Endothelial cell of umbilical vein (primary cell): ENCODE results near the gene MESD.

Source experiments
- EZH2 ChIP-seq: IDR thresholded peaks from 2 replicates; pipeline ENCODE4 v1.6.1; 2012; ENCODE audit warnings: borderline replicate concordance, low read depth, mild to moderate bottlenecking, moderate library complexity, low read length, inconsistent platforms; ENCODE audit not compliant: severe bottlenecking
- FOS ChIP-seq: IDR thresholded peaks from 2 replicates; pipeline ENCODE4 v1.6.1; 2011; ENCODE audit warnings: mild to moderate bottlenecking, low read length, moderate library complexity, borderline replicate concordance; ENCODE audit not compliant: insufficient read depth
- MAX ChIP-seq: IDR thresholded peaks from 2 replicates; pipeline ENCODE4 v1.6.1; 2011; ENCODE audit not compliant: insufficient read depth, insufficient read length
- POLR2A ChIP-seq: IDR thresholded peaks from 2 replicates; pipeline ENCODE4 v1.6.1; 2012; ENCODE audit warnings: low read depth, mild to moderate bottlenecking, control low read depth, low read length
- POLR2AphosphoS5 ChIP-seq: IDR thresholded peaks from 2 replicates; pipeline ENCODE4 v1.6.1; 2012; ENCODE audit warnings: low read depth, mild to moderate bottlenecking, control low read depth, low read length, moderate library complexity; ENCODE audit not compliant: insufficient read depth
- TF ChIP-seq, protein P1 (sequence below), 2 donors: IDR thresholded peaks; 1 replicate in 1 of 2; 2 replicates in 1 of 2; pipeline ENCODE4 v1.5.1; 2011; ENCODE audit warnings: low read length in 2 of 2, mild to moderate bottlenecking in 2 of 2, moderate library complexity in 2 of 2, control low read depth in 1 of 2, inconsistent platforms in 1 of 2, low read depth in 1 of 2; ENCODE audit not compliant: insufficient read depth in 1 of 2; ENCODE audit errors: extremely low read depth in 1 of 2

DNA sequence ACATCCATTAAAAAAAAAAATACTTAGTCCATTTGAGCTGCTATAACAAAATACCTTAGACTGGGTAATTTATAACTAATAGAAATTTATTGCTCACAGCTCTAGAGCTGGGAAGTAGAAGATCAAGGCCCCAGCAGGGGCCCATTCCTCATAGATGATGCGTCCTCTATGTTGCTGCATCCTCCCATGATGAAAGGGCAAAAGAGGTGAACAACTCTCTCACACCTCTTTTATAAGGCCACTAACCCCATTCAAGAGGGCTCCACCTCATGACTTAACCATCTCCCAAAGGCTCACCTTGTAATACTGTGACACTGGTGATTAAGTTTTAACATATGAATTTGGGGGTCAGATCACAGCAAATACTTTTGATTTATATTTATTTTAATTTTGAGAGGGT is 8.1 kb upstream of the MESD start:
- TF ChIP-seq, protein P1, sequence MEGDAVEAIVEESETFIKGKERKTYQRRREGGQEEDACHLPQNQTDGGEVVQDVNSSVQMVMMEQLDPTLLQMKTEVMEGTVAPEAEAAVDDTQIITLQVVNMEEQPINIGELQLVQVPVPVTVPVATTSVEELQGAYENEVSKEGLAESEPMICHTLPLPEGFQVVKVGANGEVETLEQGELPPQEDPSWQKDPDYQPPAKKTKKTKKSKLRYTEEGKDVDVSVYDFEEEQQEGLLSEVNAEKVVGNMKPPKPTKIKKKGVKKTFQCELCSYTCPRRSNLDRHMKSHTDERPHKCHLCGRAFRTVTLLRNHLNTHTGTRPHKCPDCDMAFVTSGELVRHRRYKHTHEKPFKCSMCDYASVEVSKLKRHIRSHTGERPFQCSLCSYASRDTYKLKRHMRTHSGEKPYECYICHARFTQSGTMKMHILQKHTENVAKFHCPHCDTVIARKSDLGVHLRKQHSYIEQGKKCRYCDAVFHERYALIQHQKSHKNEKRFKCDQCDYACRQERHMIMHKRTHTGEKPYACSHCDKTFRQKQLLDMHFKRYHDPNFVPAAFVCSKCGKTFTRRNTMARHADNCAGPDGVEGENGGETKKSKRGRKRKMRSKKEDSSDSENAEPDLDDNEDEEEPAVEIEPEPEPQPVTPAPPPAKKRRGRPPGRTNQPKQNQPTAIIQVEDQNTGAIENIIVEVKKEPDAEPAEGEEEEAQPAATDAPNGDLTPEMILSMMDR (IDR thresholded peaks at IDR 0.05; ENCODE audit: extremely low read depth in 1 of 2, insufficient read depth in 1 of 2, low read depth in 1 of 2, low read length in 2 of 2): no peak
- TF ChIP-seq EZH2 (no peak), MAX (no peak), POLR2AphosphoS5 (no peak), POLR2A (no peak), FOS (no peak)
